ENCODE data around the gene CRABP1. TPM values are rescaled to one million over a fixed set of nuclear protein-coding genes. Genes with fewer than 3 reads are reported as not detected.

The CRABP1 gene
- total and polyA plus RNA-seq, 2 donors from 2014 or later, result 61.0 TPM; not detected in 1

GRCh38 chr15:78345396-78346125 is 5.4 kb downstream of the CRABP1 start:
- Histone ChIP-seq H3K27ac (ENCODE audit: low read depth in 2 of 2, low read length in 2 of 2) (peak overlapping the region; percentile 23 to 57), H3K9ac (ENCODE audit: low read length in 3 of 3) (no peak overlapping the region), H3K9me3 (ENCODE audit: control insufficient read depth in 2 of 3, insufficient read depth in 1 of 3, low read length in 3 of 3) (no peaks in the 10 kb centered on the region), H3K4me1 (ENCODE audit: control insufficient read depth in 2 of 3, insufficient read depth in 2 of 3, low read depth in 1 of 3, low read length in 3 of 3) (peaks cover 0 to 12% (median 9%) of the 10 kb centered on the region in 3 donors), H3K36me3 (ENCODE audit: control insufficient read depth in 2 of 3, insufficient read depth in 3 of 3, low read length in 3 of 3) (no peaks in the 10 kb centered on the region), H3K27me3 (ENCODE audit: control insufficient read depth, insufficient read depth, low read length) (peaks cover 2% of the 10 kb centered on the region), H3K4me3 (ENCODE audit: low read length in 3 of 3) (no peak overlapping the region)
- TF ChIP-seq CTCF (IDR thresholded peaks at IDR 0.05; ENCODE audit: borderline replicate concordance, extremely low read depth, insufficient read depth), result no peak
- FAIRE-seq (no peak), DNase-seq (no peak)
- intact Hi-C loops (cut with DNase I), result no loop called here

- TF ChIP-seq CTCF (IDR thresholded peaks at IDR 0.05; ENCODE audit: borderline replicate concordance, extremely low read depth, insufficient read depth), result no peak
- Histone ChIP-seq H3K4me1 (ENCODE audit: control insufficient read depth in 2 of 3, insufficient read depth in 2 of 3, low read depth in 1 of 3, low read length in 3 of 3) (peaks cover 0 to 12% (median 9%) of the 10 kb centered on the region in 3 donors), H3K9ac (ENCODE audit: low read length in 3 of 3) (no peak overlapping the region), H3K36me3 (ENCODE audit: control insufficient read depth in 2 of 3, insufficient read depth in 3 of 3, low read length in 3 of 3) (no peaks in the 10 kb centered on the region), H3K27ac (ENCODE audit: low read depth in 2 of 2, low read length in 2 of 2) (no peak overlapping the region), H3K27me3 (ENCODE audit: control insufficient read depth, insufficient read depth, low read length) (no peaks in the 10 kb centered on the region), H3K4me3 (ENCODE audit: low read length in 3 of 3) (no peak overlapping the region), H3K9me3 (ENCODE audit: control insufficient read depth in 2 of 3, insufficient read depth in 1 of 3, low read length in 3 of 3) (no peaks in the 10 kb centered on the region)
- FAIRE-seq, result no peak
- peak in 4 of 5 donors; percentile 70 to 82 (median 76) for DNase-seq
- intact Hi-C loops (cut with DNase I), result no loop called here
Observed at GRCh38 chr15:78347586-78348543, 7.7 kb downstream of the CRABP1 start.

GRCh38 chr15:78350058-78350457 is 9.9 kb downstream of the CRABP1 start:
- intact Hi-C loops (cut with DNase I), result no loop called here
- FAIRE-seq, result no peak
- no peak for TF ChIP-seq CTCF (IDR thresholded peaks at IDR 0.05; ENCODE audit: borderline replicate concordance, extremely low read depth, insufficient read depth)
- Histone ChIP-seq H3K9ac (ENCODE audit: low read length in 3 of 3) (no peak overlapping the region), H3K4me3 (ENCODE audit: low read length in 3 of 3) (no peak overlapping the region), H3K27me3 (ENCODE audit: control insufficient read depth, insufficient read depth, low read length) (no peaks in the 10 kb centered on the region), H3K27ac (ENCODE audit: low read depth in 2 of 2, low read length in 2 of 2) (no peak overlapping the region), H3K36me3 (ENCODE audit: control insufficient read depth in 2 of 3, insufficient read depth in 3 of 3, low read length in 3 of 3) (no peaks in the 10 kb centered on the region), H3K9me3 (ENCODE audit: control insufficient read depth in 2 of 3, insufficient read depth in 1 of 3, low read length in 3 of 3) (no peaks in the 10 kb centered on the region), H3K4me1 (ENCODE audit: control insufficient read depth in 2 of 3, insufficient read depth in 2 of 3, low read depth in 1 of 3, low read length in 3 of 3) (peaks cover 0 to 12% (median 9%) of the 10 kb centered on the region in 3 donors)
- no peak for DNase-seq
